HG03103 (cell line): Measurements from ENCODE around the gene MACROH2A1.

Experiments
- ATAC-seq: cut with Tn5 transposase; IDR thresholded peaks from one replicate; pipeline ENCODE4 v1.9.1; 2021; ENCODE audit warnings: low read depth; ENCODE audit not compliant: unreplicated experiment

The MACROH2A1 gene

DNA sequence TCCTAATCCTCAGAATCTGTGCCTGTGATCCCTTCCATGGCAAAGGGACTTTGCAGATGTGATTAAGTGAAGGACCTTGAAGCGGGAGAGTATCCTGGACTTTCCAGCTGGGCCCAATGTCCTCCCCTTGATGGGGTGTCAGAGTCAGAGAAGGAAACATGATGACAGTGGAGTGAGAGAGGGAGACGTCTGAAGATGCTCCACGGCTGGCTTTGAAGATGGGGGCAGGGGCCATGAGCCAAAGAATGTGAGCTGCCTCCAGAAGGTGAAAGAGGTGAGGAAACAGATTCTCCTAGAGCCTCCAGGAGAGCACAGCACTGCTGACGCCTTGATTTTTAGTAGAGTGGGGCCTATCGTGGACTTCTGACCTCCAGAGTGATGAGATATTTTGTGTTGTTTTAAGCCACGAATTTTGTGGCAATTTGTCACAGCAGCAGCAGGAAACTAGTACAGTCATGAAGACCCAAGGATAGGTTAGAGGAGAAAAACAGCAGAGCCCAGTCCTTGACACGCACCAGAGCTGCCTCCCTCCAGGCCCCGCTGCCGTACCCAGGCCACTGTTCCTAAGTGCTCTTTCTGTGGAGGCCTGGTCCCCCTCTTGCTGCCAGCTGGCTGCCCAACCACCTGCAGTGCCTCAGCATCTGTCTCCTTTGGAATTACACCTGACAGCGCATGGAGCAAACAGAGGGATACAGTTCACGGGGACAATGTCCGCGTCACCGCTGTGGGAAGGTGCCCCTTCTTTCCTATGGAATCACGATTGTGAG lies 78.1 kb downstream of the MACROH2A1 start:
- no peak for ATAC-seq

GRCh38 chr5:135319928-135320606 lies 79.0 kb downstream of the MACROH2A1 start:
- ATAC-seq, result no peak

DNA sequence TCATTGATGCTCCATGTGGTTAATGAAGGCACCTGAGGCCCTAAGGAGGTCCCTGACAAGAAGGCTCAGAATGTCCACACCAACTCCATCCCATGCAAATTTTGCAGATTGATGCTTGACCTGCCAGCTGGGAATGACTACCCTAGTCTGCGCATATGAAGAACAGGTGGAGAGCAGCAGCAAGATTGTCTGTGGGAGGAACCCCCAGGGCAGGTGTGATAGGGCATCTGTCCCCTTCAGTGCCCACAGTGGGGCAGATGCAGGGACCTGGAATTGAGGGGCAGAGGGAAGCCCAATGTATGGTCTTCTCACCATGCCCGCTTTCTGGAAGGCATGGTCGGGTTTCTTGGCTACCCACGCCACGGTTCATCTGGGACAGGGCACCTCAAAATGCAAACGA lies 79.6 kb downstream of the MACROH2A1 start:
- no peak for ATAC-seq

DNA sequence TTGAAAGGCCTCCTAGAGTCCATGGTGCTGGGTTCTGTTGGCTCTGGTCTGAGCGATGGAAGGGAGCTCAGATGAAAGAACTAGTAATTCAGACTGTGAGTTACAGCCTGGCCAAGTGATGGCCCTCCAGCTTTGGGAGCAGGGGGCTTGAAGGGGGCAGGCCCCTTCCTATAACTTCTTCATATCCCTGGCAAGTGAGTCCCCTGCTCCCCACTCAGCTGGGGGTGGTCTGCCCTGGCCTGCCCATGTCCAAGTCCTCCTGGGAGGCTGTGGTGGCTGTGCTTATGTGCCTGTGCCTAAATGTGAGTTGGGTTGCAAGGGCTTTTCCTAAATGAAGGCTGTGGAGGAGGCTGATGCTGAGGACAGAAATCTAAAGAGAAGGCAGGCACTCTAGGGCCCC lies 80.1 kb downstream of the MACROH2A1 start:
- ATAC-seq, result no peak

- no peak for ATAC-seq
Measured at GRCh38 chr5:135318037-135318436, 81.0 kb downstream of the MACROH2A1 start.

- no peak for ATAC-seq
Measured at GRCh38 chr5:135317286-135317685, 81.7 kb downstream of the MACROH2A1 start.

DNA sequence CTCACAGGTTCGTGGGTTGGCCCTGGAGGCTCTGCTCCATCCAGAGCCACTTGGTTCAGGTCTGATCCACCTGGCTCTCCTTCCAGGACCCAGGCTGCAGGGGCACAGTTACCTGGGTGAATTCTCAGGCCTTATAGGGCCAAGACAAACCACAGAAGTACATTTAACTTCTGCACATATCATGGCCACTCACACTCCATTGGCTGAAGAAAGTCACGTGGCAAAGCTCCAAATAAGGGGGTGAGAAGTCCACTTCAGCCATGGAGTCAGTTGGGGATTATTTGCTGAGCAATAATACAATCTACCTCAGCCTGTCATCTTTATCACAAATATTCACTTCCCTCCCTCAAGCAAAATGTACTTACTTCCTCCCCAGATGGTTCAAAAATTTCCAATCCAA lies 83.6 kb downstream of the MACROH2A1 start:
- ATAC-seq, result no peak

DNA sequence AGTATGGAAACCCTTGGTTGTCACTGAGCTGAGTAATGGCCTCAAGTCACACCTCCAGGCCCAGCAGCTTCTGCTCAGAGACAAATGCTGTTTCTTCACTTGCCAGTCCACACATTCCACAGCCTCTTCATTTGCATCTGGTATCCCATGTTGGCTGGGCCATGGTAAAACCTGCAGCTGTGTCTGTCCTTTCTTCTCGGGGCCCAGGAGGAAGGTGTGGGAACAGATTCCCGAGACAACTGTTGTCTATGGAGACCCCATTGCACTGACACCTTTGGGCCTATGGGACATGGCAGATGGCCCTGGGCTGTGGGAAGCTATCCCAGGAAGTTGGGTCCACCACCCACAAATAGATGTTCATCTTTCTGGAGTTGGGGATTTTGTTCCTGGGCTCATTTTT lies 85.1 kb downstream of the MACROH2A1 start:
- ATAC-seq, result peak; percentile 32

DNA sequence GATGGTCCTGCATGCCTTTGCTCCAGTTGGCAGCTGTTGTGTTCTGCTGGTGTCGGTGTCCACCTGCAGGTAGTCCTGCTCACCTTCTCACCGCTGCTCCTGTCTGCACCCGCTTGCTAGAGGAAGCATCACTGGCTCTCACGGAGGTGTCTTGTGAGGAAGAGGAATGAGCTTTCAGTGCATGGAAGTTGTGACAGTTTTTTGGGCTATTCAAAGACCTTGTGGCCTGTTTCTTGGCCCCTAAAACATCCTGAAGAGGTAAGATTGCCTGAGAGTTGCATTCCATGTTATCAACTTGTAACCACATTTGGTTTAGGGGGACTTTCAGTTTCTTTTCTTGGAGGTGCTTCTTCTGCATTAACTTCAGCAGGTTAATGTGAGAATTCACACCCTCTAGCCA lies 85.6 kb downstream of the MACROH2A1 start:
- peak; percentile 60 for ATAC-seq

DNA sequence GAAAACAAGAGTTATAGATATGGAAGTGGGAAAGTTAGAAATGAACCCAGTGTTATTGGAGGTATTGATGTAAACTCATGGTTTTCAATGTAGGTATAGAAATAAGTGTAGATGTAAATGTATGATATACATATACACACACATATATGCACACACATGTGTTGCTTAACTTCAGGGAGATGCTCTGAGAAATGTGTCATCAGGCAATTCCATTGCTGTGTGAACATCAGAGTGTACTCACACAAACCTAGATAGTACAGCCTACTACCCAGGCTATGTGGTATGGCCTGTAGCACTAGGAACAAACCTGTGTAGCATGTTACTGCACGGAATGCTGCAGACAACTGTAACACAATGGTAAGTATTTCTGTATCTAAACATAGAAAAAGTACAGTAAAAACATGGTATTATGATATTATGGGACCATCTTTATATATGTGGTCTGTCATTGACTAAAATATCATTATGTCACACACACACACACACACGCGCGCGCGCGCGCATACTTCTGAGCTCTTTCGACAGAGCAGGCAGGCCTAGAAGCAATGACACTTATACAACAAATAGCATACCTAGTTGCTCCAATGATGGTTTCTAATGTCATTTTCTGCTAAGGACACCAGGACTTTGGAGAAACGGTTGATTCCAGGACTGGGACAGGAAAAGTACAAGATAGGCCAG lies 86.6 kb downstream of the MACROH2A1 start:
- ATAC-seq, result no peak

GRCh38 chr5:135310328-135310989 lies 88.6 kb downstream of the MACROH2A1 start:
- ATAC-seq, result no peak

DNA sequence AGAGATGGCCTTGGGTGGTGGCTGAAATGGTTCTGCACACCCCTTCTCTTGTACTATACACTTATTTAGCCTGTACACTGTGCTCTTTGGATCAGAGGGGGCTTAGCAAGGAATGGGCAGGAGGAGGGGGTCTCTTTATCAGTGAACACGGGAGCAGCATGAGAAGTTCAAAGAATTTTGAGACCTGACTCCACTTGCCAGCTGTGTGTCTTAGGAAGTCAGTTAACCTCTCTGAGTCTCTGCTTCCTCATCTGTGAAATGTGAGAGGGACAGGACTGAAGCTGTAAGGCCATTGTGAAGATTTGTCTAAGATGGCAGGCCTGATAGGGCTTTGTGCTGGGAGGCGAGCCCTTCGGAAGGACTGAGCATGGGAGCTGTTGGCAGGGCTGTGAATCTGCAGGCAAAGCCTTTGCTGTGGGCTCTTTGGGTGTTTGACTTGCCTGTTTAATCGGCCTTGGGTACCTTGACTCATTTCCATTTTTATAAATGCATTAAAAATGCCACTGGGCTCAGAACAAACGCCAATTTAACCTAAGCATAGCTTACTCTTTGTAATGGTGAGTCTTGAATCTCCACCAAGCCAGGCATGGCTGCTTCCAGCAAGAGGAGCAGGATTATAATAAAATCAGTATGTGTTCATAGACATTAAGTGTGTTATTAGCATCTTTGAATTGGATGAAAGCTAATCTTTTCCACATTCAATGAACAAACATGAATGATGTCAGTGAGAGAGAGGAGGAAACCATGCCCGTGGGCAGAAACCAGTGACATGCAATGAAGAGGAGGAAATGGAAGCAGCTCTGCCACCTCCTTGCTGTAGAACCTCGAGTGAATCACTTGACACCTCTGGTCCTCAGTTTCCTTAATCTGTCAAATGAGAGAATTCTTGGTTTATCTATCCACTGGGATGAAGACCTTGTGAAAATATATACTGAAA lies 89.4 kb downstream of the MACROH2A1 start:
- ATAC-seq, result no peak

GRCh38 chr5:135308752-135309151 lies 90.3 kb downstream of the MACROH2A1 start:
- no peak for ATAC-seq

- no peak for ATAC-seq
Measured at GRCh38 chr5:135308245-135308644, 90.8 kb downstream of the MACROH2A1 start.

GRCh38 chr5:135307143-135307903 lies 91.7 kb downstream of the MACROH2A1 start:
- ATAC-seq, result no peak

DNA sequence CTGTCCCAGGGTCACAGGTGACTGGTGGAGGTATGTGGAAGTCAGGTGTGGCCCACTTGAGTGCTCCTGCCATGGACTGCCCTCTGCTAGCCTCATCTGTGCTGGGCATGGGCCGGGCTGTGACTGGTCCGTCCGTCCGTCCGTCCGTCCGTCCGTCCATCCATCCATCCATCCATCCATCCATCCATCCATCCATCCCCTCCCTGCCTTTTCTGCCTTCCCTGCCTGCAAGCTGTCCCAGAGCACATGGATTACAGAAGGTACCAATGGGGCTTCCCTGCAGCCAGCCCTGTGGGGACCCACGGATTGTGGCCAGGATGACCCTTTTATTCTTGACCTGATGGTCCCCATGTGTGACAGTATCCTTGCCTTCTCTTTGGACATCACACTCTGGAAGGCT lies 92.5 kb downstream of the MACROH2A1 start:
- ATAC-seq, result no peak

DNA sequence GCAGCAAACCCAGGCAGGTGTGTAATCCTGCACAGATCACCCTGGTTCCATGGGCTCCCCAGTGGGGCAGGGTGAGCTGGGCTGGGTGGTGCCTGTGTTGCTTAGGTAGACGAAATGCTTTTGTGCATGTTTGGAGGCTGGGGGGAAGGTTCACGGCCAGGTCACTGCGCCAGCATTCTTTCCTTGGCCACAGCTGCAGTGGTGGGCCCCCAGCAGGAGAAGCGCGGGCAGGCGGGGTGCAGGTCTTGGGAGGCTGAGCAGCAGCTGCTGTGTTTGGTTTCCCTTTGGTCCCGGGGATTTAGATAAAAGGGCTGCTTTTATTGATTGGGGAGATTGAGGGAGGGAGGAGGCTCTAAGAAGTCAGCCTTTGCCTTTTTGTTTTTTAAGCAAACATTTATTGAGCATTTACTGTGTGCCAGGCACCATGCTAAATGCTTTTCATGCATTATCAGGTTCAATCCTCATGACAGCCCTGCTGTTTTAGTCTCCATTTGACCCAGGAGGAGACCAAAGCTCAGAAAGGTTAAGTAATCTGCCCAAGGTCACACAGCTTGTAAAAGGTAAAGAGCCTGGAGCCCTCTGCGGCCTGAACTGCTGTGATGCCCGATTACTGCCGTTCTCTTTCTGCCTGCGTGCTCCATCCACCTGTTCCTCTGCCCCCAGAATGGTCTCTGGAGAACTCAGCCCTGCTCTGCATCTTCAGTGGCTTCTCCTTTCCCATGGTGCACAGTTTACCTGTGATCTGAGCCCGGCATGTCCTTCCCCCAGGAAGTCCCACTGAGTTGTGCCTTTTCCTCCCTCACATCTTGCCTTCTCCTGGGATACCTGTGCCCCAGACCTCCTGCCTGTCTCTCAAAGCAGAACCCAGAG lies 94.4 kb downstream of the MACROH2A1 start:
- ATAC-seq, result no peak

GRCh38 chr5:135303582-135304173 lies 95.4 kb downstream of the MACROH2A1 start:
- no peak for ATAC-seq
